Fibroblast of skin of scalp (primary cell): Measurements from ENCODE around the gene HARS1.
"Not testable (repeated sequence)": the region's sequence is repeated elsewhere in the genome, so short reads cannot be mapped to it uniquely, and the experiment has no call there.

Source experiments
- DNase-seq: peaks from one replicate; pipeline ENCODE4 v3.0.0-alpha.2; 2013

The HARS1 gene

DNA sequence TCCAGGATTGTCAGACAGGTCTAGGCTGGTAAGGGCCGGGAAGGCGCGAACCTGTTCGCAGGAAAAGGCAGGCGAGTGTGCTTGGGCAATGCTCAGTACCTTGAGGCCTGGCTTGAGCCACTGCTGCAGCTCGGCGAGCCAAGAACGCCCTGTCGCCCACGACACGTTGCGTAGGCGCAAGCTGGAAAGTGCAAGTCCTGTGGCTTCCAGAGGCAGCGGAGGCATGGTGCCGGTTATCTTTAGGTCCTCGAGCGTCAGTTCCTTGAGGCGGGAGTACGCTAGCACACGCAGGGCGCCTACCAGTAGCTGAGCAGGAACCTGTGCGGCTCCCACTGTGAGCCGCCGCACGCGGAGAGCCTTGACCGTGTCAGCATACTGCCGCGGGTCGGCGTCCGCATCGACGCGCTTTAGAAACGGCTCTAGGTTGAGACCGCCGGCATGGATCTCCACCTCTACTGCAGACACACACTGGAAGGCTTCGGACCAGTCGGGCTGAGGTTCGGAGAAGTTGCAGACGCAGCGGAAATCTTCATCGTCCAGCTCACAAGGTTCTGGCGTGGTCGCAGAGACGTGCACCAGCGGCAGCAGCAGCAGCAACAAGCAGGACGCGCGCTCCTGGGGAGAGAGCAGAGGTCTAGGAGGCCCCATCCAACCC lies 58.7 kb downstream of the HARS1 start:
- DNase-seq, result peak; percentile 24

DNA sequence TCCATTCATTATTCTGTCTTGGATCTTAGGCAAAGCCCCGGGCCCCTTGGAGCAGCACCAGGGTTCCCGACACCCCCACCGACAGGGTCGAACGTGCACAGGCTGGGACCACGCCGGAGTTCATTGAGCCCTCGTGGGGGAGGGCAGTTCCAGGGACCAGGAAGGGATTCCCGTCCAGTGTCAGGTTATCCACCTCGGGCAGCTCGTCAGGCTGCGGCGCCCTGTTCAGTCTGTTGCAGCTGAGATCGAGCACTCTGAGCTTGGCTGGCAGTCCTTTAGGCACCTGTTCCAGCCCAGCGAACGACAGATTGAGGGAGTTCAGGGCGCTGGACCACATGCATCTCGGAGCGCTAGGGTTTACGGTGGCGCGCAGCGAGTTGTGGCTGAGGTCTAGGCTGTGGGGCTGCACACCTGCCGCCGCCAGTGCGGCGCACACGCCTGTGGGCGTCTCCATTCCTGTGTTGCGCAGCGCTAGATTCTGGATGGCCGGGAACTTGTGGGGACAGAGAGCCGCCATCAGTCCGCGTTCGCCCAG lies 59.3 kb downstream of the HARS1 start:
- DNase-seq, result no peak

DNA sequence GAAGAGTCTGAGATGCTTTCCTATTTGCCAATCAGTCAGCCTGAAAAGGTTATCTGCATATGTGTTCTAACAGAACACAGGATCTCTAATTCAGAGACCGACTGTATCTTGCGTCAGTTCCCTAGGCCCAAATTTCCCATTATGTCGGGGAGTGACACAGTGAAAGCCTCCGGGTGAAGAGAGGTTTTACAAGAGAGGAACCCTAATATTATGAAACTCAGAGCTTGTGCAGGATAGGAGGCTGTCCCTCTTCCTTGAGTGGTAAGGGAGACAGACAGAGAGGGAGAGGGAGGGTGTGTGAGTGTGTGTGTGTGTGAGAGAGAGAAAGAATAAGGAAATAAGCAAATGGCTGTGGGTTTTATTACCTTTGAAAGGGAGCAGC lies 60.1 kb downstream of the HARS1 start:
- no peak for DNase-seq

DNA sequence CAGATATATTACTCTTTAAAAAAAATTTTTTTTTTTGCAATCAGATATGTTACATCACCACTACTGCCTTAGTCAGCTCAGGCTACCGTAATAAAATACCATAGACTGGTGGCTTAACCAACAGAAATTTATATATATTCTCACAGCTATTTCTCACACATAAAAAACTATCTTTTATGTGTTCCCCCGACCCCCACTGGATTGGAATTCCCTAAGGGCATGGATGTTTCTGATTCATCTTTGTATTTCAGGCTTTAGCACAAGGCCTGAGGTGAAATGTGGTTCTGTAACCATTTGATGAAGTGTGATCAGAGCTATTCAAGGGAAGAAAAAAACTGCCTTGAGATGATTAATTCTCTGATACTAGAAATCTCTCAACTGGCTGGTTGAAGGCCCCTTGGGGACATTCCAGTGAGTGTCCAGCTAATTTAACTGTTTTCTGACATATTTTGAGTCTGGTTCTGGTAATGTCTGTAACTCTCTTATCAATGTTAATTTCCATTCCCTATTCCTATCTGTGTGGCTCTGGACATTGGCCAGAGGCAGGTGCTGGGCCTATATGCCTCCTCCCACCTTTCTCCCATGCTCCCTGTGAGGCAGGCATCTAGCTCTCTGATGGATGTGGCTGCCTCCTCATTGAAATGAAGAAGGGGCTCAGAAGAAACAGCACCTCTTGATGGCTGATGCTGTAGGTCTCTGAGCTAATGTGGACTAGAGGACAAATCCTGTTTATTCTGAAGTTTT lies 60.7 kb downstream of the HARS1 start:
- DNase-seq, result peak; percentile 53

DNA sequence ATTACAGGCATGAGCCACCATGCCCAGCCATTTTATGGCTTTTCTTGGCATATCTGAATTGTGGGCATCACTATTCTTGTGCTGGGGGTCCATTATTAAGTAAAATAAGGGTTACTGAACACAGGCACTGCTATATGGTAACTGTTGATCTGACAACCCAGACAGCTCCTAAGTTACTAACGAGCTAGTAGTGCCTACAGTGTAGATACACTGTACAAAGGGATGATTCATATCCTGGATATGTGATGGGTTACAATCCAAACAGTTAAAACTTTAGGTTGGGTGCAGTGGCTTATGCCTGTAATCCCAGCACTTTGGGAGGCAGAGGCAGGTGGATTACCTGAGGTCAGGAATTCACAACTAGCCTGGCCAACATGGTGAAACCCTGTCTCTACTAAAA lies 62.5 kb downstream of the HARS1 start:
- no peak for DNase-seq

DNA sequence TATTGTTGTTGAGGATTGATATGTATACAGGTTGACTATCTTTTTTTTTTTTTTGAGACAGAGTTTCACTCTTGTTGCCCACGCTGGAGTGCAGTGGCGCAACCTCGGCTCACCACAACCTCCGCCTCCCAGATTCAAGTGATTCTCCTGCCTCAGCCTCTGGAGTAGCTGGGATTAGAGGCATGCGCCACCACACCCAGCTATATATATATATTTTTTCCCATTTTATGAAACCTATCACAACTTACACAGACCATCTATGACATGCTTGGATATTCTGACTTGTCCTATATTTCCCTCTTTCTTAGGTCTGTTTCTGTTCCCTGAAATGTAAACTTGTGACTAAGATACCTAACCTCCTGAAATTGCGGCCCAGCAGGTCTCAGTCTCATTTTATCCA lies 63.2 kb downstream of the HARS1 start:
- DNase-seq, result no peak

DNA sequence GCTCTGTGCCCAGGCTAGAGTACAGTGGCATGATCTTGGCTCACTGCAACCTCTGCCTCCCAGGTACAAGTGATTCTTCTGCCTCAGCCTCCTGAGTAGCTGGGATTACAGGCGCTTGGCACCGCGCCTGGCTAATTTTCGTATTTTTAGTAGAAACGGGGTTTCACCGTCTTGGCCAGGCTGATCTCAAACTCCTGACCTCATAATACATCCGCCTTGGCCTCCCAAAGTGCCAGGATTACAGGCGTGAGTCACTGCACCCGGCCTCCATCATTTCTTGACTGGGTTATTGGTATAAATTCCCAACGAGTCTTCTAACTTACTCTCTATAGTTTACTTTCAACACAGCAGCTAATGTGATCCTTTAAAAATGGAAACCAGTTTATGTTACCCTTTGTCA lies 66.3 kb downstream of the HARS1 start:
- DNase-seq, result not testable (repeated sequence)
